Stimulated activated CD8-positive, alpha-beta memory T cell treated with anti-CD3 and anti-CD28 coated beads, Interleukin-7, amount 100 ng/mL, for 48 hours (primary cell): ENCODE results near the gene RASGRP2.

ENCODE experiments used
- DNase-seq, 2 donors: peaks; one replicate each; pipeline ENCODE4 v3.0.0-alpha.2; 2020; ENCODE audit warnings: low read depth in 1 of 2; ENCODE audit errors: extremely low read depth in 1 of 2

Gene RASGRP2

GRCh38 chr11:64743591-64744543, at the start of gene RASGRP2:
RASGRP2 (minus strand) TSS chr11:64744142; CDS start chr11:64742866, 1,276 bp downstream.
- DNase-seq: peak; percentile 46 to 68

- DNase-seq: no peak
These were observed 48.5 kb upstream of the RASGRP2 start for GRCh38 chr11:64792482-64792881.

GRCh38 chr11:64791781-64792291, 47.9 kb upstream of the RASGRP2 start:
- no peak for DNase-seq

DNA sequence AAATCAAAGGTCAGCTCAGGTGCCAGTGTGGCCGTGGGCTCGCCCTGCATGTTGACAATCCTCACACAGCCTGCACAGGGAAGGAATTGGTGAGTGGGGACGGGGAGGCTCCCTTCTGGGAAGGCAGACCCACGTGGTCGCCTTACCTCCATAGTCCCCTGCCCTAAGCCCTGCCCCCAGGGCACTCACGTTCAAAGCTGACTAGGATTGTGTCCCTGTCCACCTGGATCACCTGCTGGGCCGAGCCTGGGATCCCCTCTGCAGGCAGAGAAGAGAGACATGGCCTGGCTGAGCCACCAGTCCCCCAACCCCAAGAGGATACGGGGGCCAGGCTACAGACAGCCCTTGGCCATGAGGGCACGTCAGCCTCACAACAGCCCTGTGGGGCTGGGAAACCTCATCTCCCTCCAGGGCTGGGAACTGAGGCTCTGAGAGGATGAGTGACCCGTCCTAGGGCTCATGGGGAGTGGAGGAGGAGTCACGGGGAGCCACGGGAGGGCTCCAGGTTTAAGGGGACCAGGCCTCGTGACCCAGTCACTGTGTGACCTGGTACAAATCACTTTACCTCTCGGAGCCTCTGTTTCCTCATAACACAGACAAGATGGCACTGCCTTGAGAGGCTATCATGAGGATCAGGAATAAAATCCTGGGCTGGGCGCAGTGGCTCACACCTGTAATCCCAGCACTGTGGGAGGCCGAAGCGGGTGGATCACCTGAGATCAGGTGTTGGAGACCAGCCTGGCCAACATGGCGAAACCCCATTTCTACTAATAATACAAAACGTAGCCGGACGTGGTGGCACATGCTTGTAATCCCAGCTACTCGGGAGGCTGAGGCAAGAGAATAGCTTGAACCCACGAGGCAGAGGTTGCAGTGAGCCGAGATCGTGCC, 46.5 kb upstream of the RASGRP2 start:
- no peak for DNase-seq

GRCh38 chr11:64789331-64790204, 45.6 kb upstream of the RASGRP2 start:
- DNase-seq: no peak

DNA sequence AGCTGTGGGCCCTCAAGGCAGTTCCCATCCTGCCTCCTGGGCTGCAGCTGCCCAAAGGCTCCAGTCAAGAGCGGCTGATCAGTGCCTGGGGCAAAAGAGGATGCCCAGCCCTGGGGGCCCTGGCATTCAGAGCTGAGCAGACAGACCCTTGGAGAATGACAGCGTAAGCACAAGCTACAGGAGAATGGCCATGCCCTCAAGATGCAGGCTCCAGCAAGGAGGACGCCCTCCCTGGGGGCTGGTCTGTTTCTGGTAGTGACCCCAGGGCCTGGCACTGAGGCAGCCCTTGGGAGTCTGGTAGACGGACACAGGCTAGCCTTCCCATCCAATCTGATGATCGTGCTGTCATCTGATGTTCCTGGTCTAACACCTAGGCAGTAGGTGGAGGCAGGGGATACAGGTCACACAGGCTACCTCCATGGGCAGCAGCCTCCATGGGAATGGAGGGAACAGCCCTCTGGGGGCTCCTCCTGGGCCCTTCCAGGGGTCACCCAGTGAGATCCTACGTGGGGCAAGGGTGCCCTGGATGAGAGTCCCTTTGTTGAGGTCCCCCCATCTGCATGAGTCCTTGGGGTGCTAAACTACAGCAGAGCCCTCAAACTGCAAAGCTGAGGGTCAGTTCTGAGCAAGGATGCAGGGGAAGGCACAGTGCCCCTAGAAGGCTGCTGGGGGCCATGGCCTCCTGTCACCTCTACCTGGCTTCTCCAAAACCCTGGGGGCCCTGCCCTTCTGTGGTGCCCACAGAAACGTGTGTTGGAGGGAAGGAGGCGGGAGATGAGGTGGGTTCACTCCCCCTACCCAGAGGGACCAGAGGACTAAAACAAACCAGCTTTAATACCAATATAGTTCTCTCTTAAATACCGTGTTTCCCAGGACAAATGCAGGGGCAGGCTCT, 44.6 kb upstream of the RASGRP2 start:
- DNase-seq: no peak

DNA sequence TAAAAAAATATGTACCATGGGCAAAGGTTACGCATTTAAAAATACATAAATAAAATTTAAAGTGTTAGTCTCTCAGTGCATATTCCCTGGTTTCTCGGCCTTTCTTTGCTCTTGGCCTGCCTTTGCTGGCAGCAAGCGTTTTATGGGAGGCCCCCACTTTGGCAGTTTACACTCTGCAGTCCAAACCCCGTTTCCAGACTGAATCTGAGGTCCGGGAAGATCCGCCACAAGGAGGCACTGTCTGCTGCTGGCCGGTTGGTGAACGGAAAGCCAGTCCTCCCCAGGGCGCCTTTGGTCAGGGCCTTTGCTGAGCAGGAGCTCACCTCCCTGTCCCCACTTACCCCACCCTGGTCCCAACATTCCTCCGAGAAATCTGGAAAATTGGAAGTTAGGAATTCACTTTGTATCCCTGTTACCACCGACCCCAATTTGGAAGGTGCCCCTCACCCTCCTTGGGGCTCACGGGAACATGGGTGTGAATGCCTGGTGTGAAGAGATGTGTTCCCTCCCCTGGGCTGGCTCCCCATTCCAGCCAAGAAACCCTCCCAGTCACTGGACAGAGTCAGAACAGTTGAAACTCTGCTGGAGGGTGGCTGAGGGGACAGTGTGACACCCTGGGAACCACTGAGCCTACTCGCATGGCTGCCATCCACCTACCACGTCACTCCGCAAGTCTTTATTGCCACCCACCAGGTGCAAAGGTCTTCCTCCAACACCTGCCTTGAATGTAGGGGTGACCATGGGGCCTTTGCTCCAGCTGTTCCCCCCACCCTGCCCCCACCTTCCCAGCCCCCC, 43.8 kb upstream of the RASGRP2 start:
- DNase-seq: no peak

DNA sequence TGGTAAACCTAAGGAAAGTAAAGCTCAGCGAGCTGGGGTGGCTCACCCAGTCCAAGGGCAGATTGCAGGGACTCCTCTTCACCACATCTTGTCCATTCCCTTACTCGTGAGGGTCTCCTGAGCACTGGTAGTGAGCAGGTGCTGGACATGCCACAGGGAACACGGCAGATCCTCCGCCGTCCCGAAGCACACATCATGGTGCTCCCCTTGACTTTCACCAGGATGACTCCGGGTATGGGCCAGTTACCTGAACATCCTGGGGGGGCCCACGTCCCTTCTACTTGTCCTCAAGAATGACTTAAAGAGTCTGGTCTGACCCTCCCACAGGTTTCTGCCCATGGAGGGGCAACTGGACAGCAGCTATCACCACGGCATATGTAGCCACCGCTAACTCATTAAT, 42.4 kb upstream of the RASGRP2 start:
- DNase-seq: no peak

- no peak for DNase-seq
These were observed 41.1 kb upstream of the RASGRP2 start for GRCh38 chr11:64784813-64785581.

DNA sequence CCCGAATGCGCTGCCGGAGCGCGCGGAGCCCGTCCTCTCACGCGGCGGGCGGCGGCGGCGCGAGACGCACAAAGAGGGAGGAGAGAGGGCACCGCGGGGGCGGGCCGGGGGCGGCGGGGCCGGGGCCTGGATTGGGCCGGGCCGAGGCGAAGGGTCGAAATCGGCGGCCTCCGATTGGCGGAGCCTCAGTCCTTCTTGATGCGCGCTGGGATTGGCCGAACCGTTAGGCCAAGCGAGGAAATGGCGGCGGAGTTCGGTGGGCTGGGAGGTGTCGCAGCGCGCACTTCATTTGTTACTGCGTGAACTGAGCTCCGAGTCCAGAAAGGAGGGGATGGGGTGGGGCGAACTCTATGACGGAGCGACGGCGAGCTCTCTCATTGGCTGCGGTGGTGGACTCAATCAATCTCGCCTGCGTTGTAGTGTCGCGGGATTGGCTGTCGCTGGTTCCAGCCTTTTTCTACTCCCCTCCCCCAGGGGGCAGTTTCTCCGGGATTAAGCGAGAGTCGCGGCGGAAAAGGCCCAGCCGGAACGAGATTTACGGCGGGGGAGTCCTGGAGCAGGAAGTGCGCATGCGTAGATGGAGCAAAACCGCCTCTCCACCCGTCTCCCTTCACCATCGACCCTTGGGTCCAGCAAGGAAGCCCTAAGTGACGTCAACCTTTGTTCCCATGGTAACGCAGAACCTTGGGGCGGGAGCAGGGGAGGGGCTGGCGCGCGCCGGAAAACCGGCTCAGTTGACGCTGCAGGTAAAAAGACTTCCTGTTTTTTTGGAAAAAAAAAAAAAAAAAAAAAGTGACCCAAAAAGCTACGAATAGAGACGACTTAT, 34.7 kb upstream of the RASGRP2 start, which contains the start of gene SF1:
TSS of gene SF1 (minus strand) at position 70 of the 826 bp plus-strand sequence. CDS start 150 bp downstream, outside the sequence.
- peak; percentile 98 to 99 for DNase-seq

- no peak for DNase-seq
These were observed 34.2 kb upstream of the RASGRP2 start for GRCh38 chr11:64778223-64778472.

GRCh38 chr11:64777449-64778222, 33.7 kb upstream of the RASGRP2 start:
- DNase-seq: peak; percentile 55 to 58

DNA sequence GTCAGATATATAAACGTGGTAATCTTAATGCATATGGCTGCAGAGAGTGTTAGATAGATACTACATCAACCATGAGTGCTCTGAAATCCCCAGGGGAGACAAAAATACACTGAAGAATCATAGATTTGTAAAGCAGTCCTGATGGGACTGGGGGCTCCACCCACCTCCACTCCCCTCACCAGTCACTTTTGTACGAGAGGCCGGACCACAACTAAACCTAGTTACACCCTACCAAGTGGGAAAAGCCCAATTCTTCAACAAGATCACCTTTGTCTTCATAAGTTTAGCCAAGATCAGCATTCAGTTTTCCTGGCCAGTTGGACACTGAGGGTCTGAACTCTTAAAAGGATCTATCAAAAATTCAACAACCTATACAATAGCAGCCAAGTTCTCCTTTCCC, 32.9 kb upstream of the RASGRP2 start:
- DNase-seq: no peak

GRCh38 chr11:64776425-64776824, 32.5 kb upstream of the RASGRP2 start:
- DNase-seq: no peak

- DNase-seq: no peak
These were observed 30.2 kb upstream of the RASGRP2 start for GRCh38 chr11:64774144-64774543.

- DNase-seq: no peak
These were observed 28.5 kb upstream of the RASGRP2 start for GRCh38 chr11:64772303-64773018.
